Activated CD4-positive, CD25-positive, alpha-beta regulatory T cell (primary cell): ENCODE results near the gene SLC2A13.

ENCODE experiments used
- DNase-seq, 4 experiments: peaks; one replicate each; lab custom pipeline; 2025; lab: John Stamatoyannopoulos, UW

SLC2A13 gene

GRCh38 chr12:40105515-40106201 lies at the start of gene SLC2A13:
SLC2A13 (minus strand) TSS chr12:40106081; CDS start chr12:40105808, 273 bp downstream.
- peak; percentile 42 to 68 (median 53) for DNase-seq

- no peak for DNase-seq
Observed at GRCh38 chr12:40154381-40154780, 48.5 kb upstream of the SLC2A13 start.

GRCh38 chr12:40153432-40153831 lies 47.6 kb upstream of the SLC2A13 start:
- no peak for DNase-seq

DNA sequence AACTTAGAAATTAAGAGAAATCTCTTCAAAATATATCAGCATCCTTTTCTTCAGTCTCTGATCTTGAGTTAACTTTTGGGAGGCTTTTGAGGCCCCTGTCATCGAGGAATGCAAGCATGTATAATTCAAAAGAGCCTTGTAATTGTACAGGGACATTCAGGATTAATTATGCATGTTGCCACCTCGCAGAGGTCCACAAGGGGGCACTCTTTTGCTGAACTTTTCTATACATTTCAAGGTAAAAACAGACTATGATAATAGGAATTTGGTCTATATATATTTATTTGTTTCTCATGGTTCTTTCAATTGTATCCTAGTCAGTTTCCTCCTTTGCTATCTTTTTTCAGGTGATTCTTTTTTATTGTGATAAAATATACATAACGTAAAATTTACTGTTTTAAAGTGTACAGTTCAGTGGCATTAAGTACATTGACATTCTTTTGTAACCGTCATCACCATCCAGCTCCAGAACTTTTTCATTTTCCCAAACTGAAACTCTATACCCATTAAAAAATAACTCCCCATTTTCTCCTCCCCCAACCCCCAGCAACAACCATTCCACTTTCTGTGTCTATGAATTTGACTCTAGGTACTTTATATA lies 47.0 kb upstream of the SLC2A13 start:
- peak in 3 of 4 experiments; percentile 2 to 25 (median 8) for DNase-seq

DNA sequence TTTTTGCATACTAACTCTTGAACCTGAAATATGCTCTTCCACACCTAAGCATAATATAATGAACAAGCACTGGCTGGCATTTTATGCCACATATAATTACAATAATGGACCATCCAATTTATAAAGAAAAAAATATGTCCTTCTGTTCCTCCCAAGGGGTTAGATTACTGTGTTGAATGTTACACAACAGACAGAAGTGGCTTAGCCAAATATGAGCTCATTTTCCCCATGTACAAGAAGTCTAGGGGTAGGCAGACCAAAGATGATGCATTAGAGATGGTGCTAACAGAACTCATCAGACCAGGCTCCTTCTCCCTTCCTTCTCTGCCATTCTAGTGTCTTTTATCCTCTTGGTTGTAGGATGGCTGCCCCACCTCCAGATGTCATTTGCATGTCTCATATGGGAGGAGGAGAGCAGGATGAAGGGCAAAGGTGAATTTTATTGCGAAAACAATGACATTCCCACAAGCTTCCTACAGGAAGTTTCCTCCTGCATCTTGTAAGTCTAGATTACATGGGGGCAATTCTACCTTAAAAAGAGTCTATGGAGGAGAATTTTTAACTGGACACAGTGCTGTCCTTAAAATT lies 43.9 kb upstream of the SLC2A13 start:
- no peak for DNase-seq

DNA sequence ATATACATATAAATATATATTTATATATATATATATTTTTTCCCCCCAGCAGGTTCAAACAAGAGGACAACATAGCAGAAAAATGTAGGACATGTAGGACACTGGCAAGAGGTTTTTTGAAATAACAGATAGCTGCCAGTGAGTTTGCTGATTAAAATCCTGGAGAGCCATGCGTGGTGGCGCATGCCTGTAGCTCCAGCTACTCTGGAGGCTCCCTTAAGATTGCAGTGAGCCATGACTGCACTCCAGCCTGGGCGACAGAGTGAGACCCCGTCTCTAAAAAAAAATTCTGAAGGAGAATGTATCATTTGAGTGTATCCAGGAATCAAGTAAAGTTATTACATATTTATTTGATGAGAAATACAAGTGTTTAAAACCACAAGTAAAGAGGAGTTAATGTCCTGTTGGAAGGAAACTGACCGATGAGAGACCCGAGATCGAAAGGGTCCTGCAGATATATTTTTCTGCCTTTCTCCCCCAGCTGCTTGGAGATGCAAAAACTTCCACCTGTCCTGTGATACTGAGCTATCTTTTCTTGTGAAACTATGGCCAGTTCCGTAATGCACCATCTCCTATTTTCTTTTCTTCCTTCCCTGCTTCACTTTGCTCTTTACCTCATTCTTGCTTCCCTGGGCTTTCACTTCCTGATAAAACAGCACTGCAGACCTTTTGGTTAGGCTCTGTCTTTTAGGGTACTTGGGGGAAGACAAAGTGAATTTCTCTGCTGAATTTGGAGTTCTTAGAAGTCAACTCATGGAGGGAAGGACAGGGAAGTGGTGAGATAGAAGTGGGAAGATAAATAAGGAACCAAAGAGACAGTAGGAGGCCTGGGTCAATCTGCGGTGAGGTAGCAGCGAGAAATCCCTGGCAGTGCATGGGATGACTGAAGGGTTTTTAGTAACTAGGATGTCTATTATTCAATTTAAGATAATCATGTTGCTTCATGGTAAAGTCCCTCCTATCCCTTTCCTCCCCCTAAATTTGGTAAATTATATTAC lies 41.2 kb upstream of the SLC2A13 start:
- DNase-seq: no peak

GRCh38 chr12:40145896-40146295 lies 40.0 kb upstream of the SLC2A13 start:
- DNase-seq: no peak

DNA sequence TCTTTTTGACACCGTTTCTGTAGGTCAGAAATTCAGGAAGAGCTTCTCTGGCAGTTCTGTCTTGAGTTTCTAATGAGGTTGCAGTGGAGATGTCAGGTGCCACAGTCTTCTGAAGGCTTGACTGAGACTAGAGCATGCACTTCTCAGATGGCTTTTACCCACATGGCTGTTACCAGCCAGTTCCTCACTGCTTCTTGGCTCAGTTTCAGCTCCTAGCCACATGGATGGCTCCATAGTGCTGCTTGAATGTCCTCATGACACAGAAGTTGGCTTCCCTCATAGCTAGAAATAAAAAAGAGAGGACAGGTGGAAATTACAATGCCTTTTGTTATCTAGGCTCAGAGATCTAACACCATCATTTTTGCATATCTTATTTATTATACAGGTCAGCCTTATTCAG lies 38.1 kb upstream of the SLC2A13 start:
- DNase-seq: no peak

DNA sequence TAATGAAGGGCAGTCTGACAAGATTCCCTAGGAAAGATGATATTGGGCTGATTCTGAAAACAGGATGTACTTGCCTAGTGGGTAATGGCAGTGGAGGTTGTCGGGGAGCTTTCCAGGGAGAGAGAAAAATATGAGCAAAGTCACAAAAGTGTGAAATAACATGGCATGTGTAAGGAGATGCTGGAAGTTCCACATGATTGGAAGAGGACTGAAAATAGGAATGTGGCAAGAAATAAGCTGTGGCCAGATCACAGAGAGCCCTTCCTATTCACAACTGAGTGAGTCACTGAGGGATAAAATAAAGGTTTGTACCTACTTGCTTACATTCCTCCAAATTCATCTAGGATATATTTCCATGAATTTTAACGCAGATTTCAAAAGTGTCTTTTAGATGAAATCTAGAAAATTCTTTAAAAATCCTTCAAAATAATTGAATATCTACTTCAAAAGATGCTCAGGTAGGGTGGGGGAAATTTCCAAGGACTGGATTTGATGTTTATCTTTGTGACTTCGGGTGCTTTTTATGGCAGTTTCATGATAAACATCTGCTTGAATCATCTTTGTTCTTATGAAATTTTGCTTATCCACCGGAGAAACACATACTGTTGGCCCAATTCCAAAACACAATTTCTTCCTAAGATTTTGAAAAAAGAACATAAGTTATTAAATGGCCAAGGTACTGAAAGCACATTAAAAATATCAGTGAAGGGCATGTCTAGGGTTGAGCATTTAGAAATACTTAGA lies 36.3 kb upstream of the SLC2A13 start:
- no peak for DNase-seq

DNA sequence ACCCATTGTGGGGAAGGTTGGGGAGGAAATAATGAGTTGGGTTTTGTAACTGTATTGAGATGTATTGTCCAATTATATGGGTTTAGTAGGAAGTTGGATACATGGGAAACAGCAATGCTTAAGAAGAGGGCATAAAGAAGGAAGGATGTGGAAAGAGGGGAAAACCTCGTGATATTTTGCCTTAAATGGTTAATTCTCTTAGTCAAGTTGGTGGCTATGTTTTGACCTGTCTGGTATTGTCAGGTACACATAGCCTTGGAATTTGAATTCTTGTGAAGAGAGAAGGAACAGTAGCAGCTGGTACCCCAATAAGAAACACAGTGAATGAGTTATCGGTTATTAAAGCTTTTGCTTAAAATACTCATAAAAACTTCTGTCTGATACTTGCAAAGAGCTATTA lies 32.6 kb upstream of the SLC2A13 start:
- no peak for DNase-seq

GRCh38 chr12:40137252-40137651 lies 31.4 kb upstream of the SLC2A13 start:
- no peak for DNase-seq

DNA sequence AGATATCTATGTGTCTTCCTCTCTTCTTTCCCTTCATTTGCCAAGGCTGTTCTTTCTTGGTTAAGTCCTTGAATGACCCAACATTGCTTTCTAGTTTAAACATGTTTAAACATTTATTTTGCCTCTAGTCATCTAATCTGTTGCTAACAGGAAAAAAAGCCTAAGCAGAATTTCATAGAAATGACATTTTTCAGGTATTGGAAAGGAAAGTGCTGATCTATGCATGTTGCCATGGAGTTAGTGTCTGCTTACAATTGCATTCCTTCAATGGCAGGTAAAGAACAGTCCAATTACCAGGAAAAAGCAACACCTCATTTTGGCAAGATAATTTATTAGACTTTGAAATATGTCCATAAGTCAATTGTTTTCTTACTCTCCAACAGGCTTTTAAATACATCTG lies 21.5 kb upstream of the SLC2A13 start:
- no peak for DNase-seq

DNA sequence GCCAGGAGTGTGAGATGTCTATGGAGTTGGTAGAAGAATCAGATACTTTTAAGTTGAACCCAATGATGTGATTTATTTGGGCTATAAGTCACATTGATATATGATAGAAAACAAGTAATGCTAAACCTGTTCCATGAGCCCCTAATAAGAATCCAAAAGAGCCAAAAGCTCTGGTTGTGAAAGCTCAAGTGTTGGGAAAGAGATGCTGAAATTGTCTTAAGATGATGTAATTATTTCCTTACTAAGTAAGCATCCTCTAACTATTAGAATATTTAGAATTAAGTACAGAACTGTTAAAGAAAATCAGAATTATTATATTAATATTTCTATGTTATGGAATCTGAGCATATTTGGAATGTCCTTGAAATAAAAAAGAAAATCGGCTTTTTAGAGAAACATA lies 17.6 kb upstream of the SLC2A13 start:
- DNase-seq: no peak

- no peak for DNase-seq
Observed at GRCh38 chr12:40122842-40123241, 17.0 kb upstream of the SLC2A13 start.

- no peak for DNase-seq
Observed at GRCh38 chr12:40117818-40118217, 11.9 kb upstream of the SLC2A13 start.

GRCh38 chr12:40110586-40110985 lies 4.7 kb upstream of the SLC2A13 start:
- DNase-seq: no peak

GRCh38 chr12:40107803-40108620 lies 2.1 kb upstream of the SLC2A13 start:
- no peak for DNase-seq

DNA sequence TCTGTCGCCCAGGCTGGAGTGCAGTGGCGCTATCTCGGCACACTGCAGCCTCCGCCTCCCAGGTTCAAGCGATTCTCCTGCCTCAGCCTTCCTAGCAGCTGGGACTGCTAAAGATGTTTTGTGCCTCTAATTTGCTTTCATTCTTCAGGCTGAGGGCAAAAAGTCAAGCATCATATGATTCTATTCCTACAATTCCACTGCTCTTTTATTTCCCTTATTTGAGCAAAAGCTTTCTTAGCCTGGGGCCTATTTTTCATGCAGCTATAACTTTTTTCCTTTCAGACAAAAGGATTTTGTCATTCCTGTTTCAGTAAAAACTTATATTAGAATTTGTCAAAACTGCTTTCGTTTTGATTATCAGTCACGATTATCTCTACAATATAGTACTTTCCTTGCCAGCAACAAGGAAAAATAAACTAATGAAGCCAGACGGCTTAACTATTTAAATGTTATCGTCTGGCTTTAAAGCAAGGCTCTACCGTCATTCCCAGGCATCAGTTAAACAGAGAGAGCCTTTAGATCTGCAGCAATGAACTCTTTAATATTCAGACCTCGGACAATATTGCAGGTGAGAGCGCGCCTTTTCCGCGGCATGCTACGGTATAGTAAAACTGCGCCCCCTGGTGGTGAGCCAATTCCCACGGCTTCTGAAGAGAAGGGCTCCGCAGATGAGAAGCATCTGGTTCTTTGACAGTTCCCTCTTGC lies 1.4 kb upstream of the SLC2A13 start:
- peak; percentile 72 to 82 (median 78) for DNase-seq

- DNase-seq: no peak
Observed at GRCh38 chr12:40106655-40107054, 774 bp upstream of the SLC2A13 start.

- DNase-seq: no peak
Observed at GRCh38 chr12:40106202-40106533, 287 bp upstream of the SLC2A13 start.
